Midbrain (tissue), 1 donor: ENCODE measurements around the gene CREG2.
"Not testable (repeated sequence)": the region's sequence is repeated elsewhere in the genome, so short reads cannot be mapped to it uniquely, and the experiment has no call there.

Experiments
- DNase-seq: peaks from one replicate; lab custom pipeline; 2025; lab: John Stamatoyannopoulos, UW

CREG2 gene

GRCh38 chr2:101372792-101373191 lies 14.5 kb downstream of the CREG2 start:
- DNase-seq = no peak

- no peak for DNase-seq
Observed at GRCh38 chr2:101371636-101372035, 15.7 kb downstream of the CREG2 start.

- DNase-seq = no peak
Observed at GRCh38 chr2:101369100-101369499, 18.2 kb downstream of the CREG2 start.

GRCh38 chr2:101368376-101368775 lies 18.9 kb downstream of the CREG2 start:
- no peak for DNase-seq

- DNase-seq = no peak
Observed at GRCh38 chr2:101367508-101367907, 19.8 kb downstream of the CREG2 start.

- DNase-seq = no peak
Observed at GRCh38 chr2:101364878-101365277, 22.4 kb downstream of the CREG2 start.

- DNase-seq = no peak
Observed at GRCh38 chr2:101362777-101363176, 24.5 kb downstream of the CREG2 start.

- DNase-seq = no peak
Observed at GRCh38 chr2:101362316-101362715, 25.0 kb downstream of the CREG2 start.

GRCh38 chr2:101361522-101361921 lies 25.8 kb downstream of the CREG2 start:
- no peak for DNase-seq

GRCh38 chr2:101361121-101361520 lies 26.2 kb downstream of the CREG2 start:
- no peak for DNase-seq

GRCh38 chr2:101360232-101360631 lies 27.1 kb downstream of the CREG2 start:
- no peak for DNase-seq

GRCh38 chr2:101359410-101359954 lies 27.8 kb downstream of the CREG2 start:
- no peak for DNase-seq

- DNase-seq = no peak
Observed at GRCh38 chr2:101357376-101357775, 29.9 kb downstream of the CREG2 start.

- no peak for DNase-seq
Observed at GRCh38 chr2:101356521-101356920, 30.8 kb downstream of the CREG2 start.

GRCh38 chr2:101356055-101356454 lies 31.2 kb downstream of the CREG2 start:
- DNase-seq = no peak

- no peak for DNase-seq
Observed at GRCh38 chr2:101355401-101356054, 31.8 kb downstream of the CREG2 start.

- no peak for DNase-seq
Observed at GRCh38 chr2:101354420-101355311, 32.6 kb downstream of the CREG2 start.

- not testable (repeated sequence) for DNase-seq
Observed at GRCh38 chr2:101352631-101353030, 34.7 kb downstream of the CREG2 start.

- no peak for DNase-seq
Observed at GRCh38 chr2:101351207-101351606, 36.1 kb downstream of the CREG2 start.

- DNase-seq = peak; percentile 50
Observed at GRCh38 chr2:101349893-101350662, 37.2 kb downstream of the CREG2 start.

- DNase-seq = no peak
Observed at GRCh38 chr2:101348883-101349282, 38.4 kb downstream of the CREG2 start.

- no peak for DNase-seq
Observed at GRCh38 chr2:101346909-101347308, 40.4 kb downstream of the CREG2 start.
